Activated T-helper 2 cell treated with anti-CD3 and anti-CD28 coated beads, Interferon-gamma antibody, Interleukin-2, Interleukin-4, amounts not matched to agents 10 μg/mL and 5 μg/mL and 100 μg/mL, durations not matched to agents 14 hours and 24 hours and 36 hours (primary cell): ENCODE data around the gene EFCAB12. TPM values are rescaled to one million over a fixed set of nuclear protein-coding genes. Genes with fewer than 3 reads are reported as not detected.

Experiments
- total RNA-seq: library from RNA; stranded (reverse); gene quantifications from 2 replicates; pipeline ENCODE4 v1.2.3, GENCODE V29; 2022

The EFCAB12 gene
- total RNA-seq, 1 donor from 2014 or later, result 0.25 TPM

Other genes with a start within 250 kb of the EFCAB12 start
- gene CNBP, start 244.7 kb downstream of the EFCAB12 start, total RNA-seq, result 351 TPM in 2 replicates
- 182 and 187 TPM in 2 replicates for gene COPG1, start 179.0 kb downstream of the EFCAB12 start, total RNA-seq
- 63.6 and 70.7 TPM in 2 replicates for gene HMCES, start 149.8 kb downstream of the EFCAB12 start, total RNA-seq
- gene MBD4, start 11.3 kb upstream of the EFCAB12 start, total RNA-seq, result 41.9 and 45.9 TPM in 2 replicates
- 15.7 and 17.6 TPM in 2 replicates for gene IFT122, start 11.6 kb upstream of the EFCAB12 start, total RNA-seq
- not detected in 2 replicates for gene RHO, start 100.0 kb upstream of the EFCAB12 start, total RNA-seq
- not detected in 2 replicates for gene H1-8, start 114.5 kb upstream of the EFCAB12 start, total RNA-seq
- gene PLXND1, start 178.0 kb upstream of the EFCAB12 start, total RNA-seq, result 1.3 and 2.7 TPM in 2 replicates